Neuronal stem cell (in vitro differentiated cells): Measurements from ENCODE around the gene COX19.

Experiments used
- DNase-seq: peaks from one replicate; pipeline ENCODE4 v3.0.0-alpha.2; 2013; ENCODE audit warnings: low spot score
- H2AFZ ChIP-seq: one replicate; pipeline ENCODE4 v1.6.1; 2013; ENCODE audit warnings: mild to moderate bottlenecking, low read length, inconsistent platforms
- H2AK5ac ChIP-seq: 2 replicates; pipeline ENCODE4 v1.6.1; 2013; ENCODE audit warnings: low read depth, mild to moderate bottlenecking, inconsistent platforms, low read length, moderate library complexity, mixed read lengths
- H2BK120ac ChIP-seq: 2 replicates; pipeline ENCODE4 v1.6.1; 2013; ENCODE audit warnings: low read depth, mild to moderate bottlenecking, inconsistent platforms, low read length, moderate library complexity, mixed read lengths
- H2BK12ac ChIP-seq: one replicate; pipeline ENCODE4 v1.6.1; 2013; ENCODE audit warnings: low read length, inconsistent platforms
- H2BK15ac ChIP-seq: 2 replicates; pipeline ENCODE4 v1.6.1; 2013; ENCODE audit warnings: mild to moderate bottlenecking, low read length, inconsistent platforms, mixed read lengths
- H2BK5ac ChIP-seq: one replicate; pipeline ENCODE4 v1.6.1; 2013; ENCODE audit warnings: inconsistent platforms, mild to moderate bottlenecking, low read length, moderate library complexity
- H3K14ac ChIP-seq: one replicate; pipeline ENCODE4 v1.6.1; 2013; ENCODE audit warnings: low read length, inconsistent platforms
- H3K18ac ChIP-seq: 2 replicates; pipeline ENCODE4 v1.6.1; 2013; ENCODE audit warnings: low read length, inconsistent platforms
- H3K23ac ChIP-seq: 2 replicates; pipeline ENCODE4 v1.6.1; 2013; ENCODE audit warnings: low read depth, mild to moderate bottlenecking, mixed read lengths, low read length, inconsistent platforms; ENCODE audit not compliant: poor library complexity
- H3K27ac ChIP-seq: replicated peaks from 3 replicates; pipeline ENCODE4 v1.5.1; 2013; ENCODE audit warnings: low read length, inconsistent platforms
- H3K27me3 ChIP-seq, 3 experiments: 2 replicates each; pipeline ENCODE4 v1.6.1; 2013; ENCODE audit warnings: low read length in 3 of 3, mild to moderate bottlenecking in 2 of 3, inconsistent platforms in 1 of 3, low read depth in 1 of 3, mixed read lengths in 1 of 3, moderate library complexity in 1 of 3; ENCODE audit not compliant: control insufficient read depth in 3 of 3, insufficient read depth in 3 of 3
- H3K36me3 ChIP-seq, 2 donors: replicated peaks in 1 of 2; 2 replicates each; pipeline ENCODE4 v1.6.1; 2013; ENCODE audit warnings: low read length in 2 of 2; ENCODE audit not compliant: control insufficient read depth in 2 of 2, insufficient read depth in 2 of 2
- H3K4ac ChIP-seq: 2 replicates; pipeline ENCODE4 v1.6.1; 2013; ENCODE audit warnings: inconsistent platforms, mild to moderate bottlenecking, low read length, moderate library complexity
- H3K4me1 ChIP-seq, 2 donors: 1 replicate in 1 of 2; 2 replicates in 1 of 2; pipeline ENCODE4 v1.6.1; 2013; ENCODE audit warnings: low read length in 2 of 2, low read depth in 1 of 2; ENCODE audit not compliant: control insufficient read depth in 2 of 2, insufficient read depth in 1 of 2
- H3K4me2 ChIP-seq: one replicate; pipeline ENCODE4 v1.6.1; 2013; ENCODE audit warnings: mild to moderate bottlenecking, low read length, inconsistent platforms; ENCODE audit not compliant: insufficient read depth, poor library complexity, severe bottlenecking
- H3K4me3 ChIP-seq, 2 donors: 2 replicates each; pipeline ENCODE4 v1.5.1; 2013; ENCODE audit warnings: low read length in 2 of 2, mild to moderate bottlenecking in 2 of 2, inconsistent platforms in 1 of 2, moderate library complexity in 1 of 2
- H3K79me1 ChIP-seq: one replicate; pipeline ENCODE4 v1.6.1; 2013; ENCODE audit warnings: low read depth, mild to moderate bottlenecking, inconsistent platforms, low read length, moderate library complexity
- H3K9ac ChIP-seq: one replicate; pipeline ENCODE4 v1.6.1; 2013; ENCODE audit warnings: mild to moderate bottlenecking, low read depth, low read length, inconsistent platforms; ENCODE audit not compliant: poor library complexity
- H3K9me3 ChIP-seq, 2 donors: replicated peaks in 1 of 2; 2 replicates each; pipeline versions ENCODE3 to v1.6.1; 2013; ENCODE audit warnings: low read length in 2 of 2, mild to moderate bottlenecking in 2 of 2, inconsistent platforms in 1 of 2, low read depth in 1 of 2, mixed read lengths in 1 of 2, moderate library complexity in 1 of 2; ENCODE audit not compliant: control insufficient read depth in 2 of 2, insufficient read depth in 1 of 2
- H4K8ac ChIP-seq: one replicate; pipeline ENCODE4 v1.6.1; 2013; ENCODE audit warnings: low read depth, mild to moderate bottlenecking, inconsistent platforms, low read length, moderate library complexity
- H4K91ac ChIP-seq: one replicate; pipeline ENCODE4 v1.6.1; 2013; ENCODE audit warnings: low read length, low read depth, mild to moderate bottlenecking, inconsistent platforms; ENCODE audit not compliant: poor library complexity
- WGBS, 2 donors: extraction: QIAGEN DNeasy Blood & Tissue Kit; methylation state at CpG; one replicate each; pipeline ENCODE4 v1.1.7; 2013; ENCODE audit warnings: missing lambda C conversion rate in 2 of 2, mixed read lengths in 1 of 2; ENCODE audit not compliant: insufficient read length in 2 of 2, insufficient replicate concordance in 1 of 2; ENCODE audit errors: extremely low coverage in 2 of 2; 5-methylcytosine and 5-hydroxymethylcytosine counted together

Gene COX19

GRCh38 chr7:994592-995308 lies 19.4 kb upstream of the COX19 start:
- Histone ChIP-seq H2BK120ac (no peak overlapping the region), H4K91ac (no peak overlapping the region), H2BK15ac (no peak overlapping the region), H4K8ac (peak overlapping the region; percentile 52), H3K4ac (no peak overlapping the region), H3K4me3 (no peak overlapping the region), H3K9ac (no peak overlapping the region), H3K27ac (no peak overlapping the region), H3K9me3 (no peaks in the 10 kb centered on the region), H3K18ac (no peak overlapping the region), H3K79me1 (peaks cover 2% of the 10 kb centered on the region), H3K4me1 (peaks cover 8 to 11% of the 10 kb centered on the region in 2 donors), H2BK12ac (no peak overlapping the region), H2AFZ (no peak overlapping the region), H3K27me3 (no peaks in the 10 kb centered on the region), H3K36me3 (peaks cover 10 to 43% of the 10 kb centered on the region in 2 donors), H2AK5ac (no peak overlapping the region), H2BK5ac (no peak overlapping the region), H3K14ac (no peak overlapping the region), H3K23ac (peak overlapping the region; percentile 34), H3K4me2 (no peak overlapping the region)
- WGBS, 2 donors, result no CpG with 5 or more reads among the region's 28 CpGs
- no peak for DNase-seq

- no CpG with 5 or more reads among the region's 34 CpGs for WGBS, 2 donors
- H3K14ac ChIP-seq, result peak overlapping the region; percentile 84
- peak overlapping the region; percentile 76 for H3K4ac ChIP-seq
- H3K27me3 ChIP-seq, result no peaks in the 10 kb centered on the region
- H2BK120ac ChIP-seq, result peak overlapping the region; percentile 8
- H3K79me1 ChIP-seq, result peaks cover 4% of the 10 kb centered on the region
- no peak overlapping the region for H2BK12ac ChIP-seq
- no peak overlapping the region for H3K4me3 ChIP-seq
- H3K4me1 ChIP-seq, result peaks cover 9 to 11% of the 10 kb centered on the region in 2 donors
- H3K27ac ChIP-seq, result no peak overlapping the region
- H2AK5ac ChIP-seq, result peak overlapping the region; percentile 98
- H3K9me3 ChIP-seq, result no peaks in the 10 kb centered on the region
- no peak overlapping the region for H2BK15ac ChIP-seq
- peak; percentile 96 for DNase-seq
- H4K8ac ChIP-seq, result no peak overlapping the region
- H3K9ac ChIP-seq, result peak overlapping the region; percentile 77
- H3K4me2 ChIP-seq, result no peak overlapping the region
- peaks cover 8 to 27% of the 10 kb centered on the region in 2 donors for H3K36me3 ChIP-seq
- peak overlapping the region; percentile 93 for H3K23ac ChIP-seq
- H3K18ac ChIP-seq, result peak overlapping the region; percentile 3
- no peak overlapping the region for H4K91ac ChIP-seq
- H2BK5ac ChIP-seq, result peak overlapping the region; percentile 53
- no peak overlapping the region for H2AFZ ChIP-seq
These were observed 17.6 kb upstream of the COX19 start for GRCh38 chr7:992709-993607.

DNA sequence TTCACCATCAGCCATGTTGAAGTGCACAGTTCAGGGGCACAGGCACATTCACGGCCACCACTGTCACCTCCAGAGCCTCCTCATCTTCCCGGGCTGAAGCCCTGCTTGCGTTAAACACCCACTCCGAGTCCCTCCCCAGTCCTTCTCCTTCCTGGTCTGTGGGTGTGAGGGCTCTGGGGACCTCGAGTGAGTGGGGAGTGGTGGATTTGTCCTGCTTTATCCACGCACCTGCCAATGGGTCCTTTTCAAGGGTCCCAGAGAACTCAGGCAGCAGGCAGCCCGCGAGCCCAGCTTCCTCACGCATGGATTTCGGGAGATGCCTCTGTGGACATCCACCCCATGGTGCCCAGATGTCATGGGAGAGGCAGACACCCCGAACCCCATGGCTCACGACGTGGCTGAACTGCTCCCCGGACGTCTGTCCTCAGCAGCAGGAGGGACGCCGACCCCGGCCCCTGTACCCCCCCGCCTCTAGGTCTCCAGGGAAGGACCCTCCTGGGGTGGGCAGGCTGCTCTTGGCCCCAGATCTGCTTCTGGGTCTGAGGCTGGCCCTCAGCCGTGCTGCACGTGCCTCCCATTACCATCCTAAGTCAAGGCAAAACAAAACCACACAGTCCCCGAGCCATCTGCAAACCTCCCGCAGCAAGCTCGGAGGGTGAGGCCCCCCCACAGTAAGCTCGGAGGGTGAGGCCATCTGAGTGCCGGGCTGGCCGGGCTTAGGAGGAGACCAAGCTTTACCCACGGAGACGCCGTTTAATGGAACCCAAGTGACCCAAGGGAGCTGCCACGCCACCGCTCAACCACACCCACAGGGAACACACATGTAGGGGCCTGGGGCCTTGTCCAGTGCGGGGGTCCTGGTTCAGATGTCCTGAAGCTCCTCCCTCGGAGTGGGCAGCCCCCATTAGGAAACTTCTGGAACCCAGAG lies 16.6 kb upstream of the COX19 start:
- H2AFZ ChIP-seq, result no peak overlapping the region
- WGBS, 2 donors, result no CpG with 5 or more reads among the region's 34 CpGs

More for the DNA sequence above, 16.6 kb upstream of the COX19 start:
- Histone ChIP-seq H3K18ac (peak overlapping the region; percentile 64), H3K4ac (no peak overlapping the region), H2BK5ac (peak overlapping the region; percentile 53), H3K14ac (no peak overlapping the region), H3K79me1 (peaks cover 4% of the 10 kb centered on the region), H2BK15ac (no peak overlapping the region), H3K9ac (peak overlapping the region; percentile 63), H2BK120ac (peak overlapping the region; percentile 8), H2AK5ac (peak overlapping the region; percentile 98), H3K27me3 (no peaks in the 10 kb centered on the region), H3K9me3 (no peaks in the 10 kb centered on the region), H3K27ac (no peak overlapping the region), H3K4me2 (no peak overlapping the region), H2BK12ac (no peak overlapping the region), H4K8ac (peak overlapping the region; percentile 65), H3K4me1 (peaks cover 10 to 11% of the 10 kb centered on the region in 2 donors), H3K4me3 (no peak overlapping the region), H3K36me3 (peaks cover 6 to 18% of the 10 kb centered on the region in 2 donors), H3K23ac (peak overlapping the region; percentile 93), H4K91ac (peak overlapping the region; percentile 92)
- DNase-seq, result no peak
